Measurements from ENCODE around the gene NDUFA11.

NDUFA11 gene

GRCh38 chr19:5903056-5903623 is 450 bp downstream of the NDUFA11 start:
- no peak for FAIRE-seq
- no peak for DNase-seq (ENCODE audit: insufficient read length, low spot score)
- no peak for TF ChIP-seq CTCF (IDR thresholded peaks at IDR 0.05; ENCODE audit: insufficient read depth, missing control alignments)

GRCh38 chr19:5900976-5901375 is 2.6 kb downstream of the NDUFA11 start:
- no peak for TF ChIP-seq CTCF (IDR thresholded peaks at IDR 0.05; ENCODE audit: insufficient read depth, missing control alignments)
- FAIRE-seq = no peak
- DNase-seq (ENCODE audit: insufficient read length, low spot score) = no peak

GRCh38 chr19:5899728-5900526 is 3.7 kb downstream of the NDUFA11 start:
- FAIRE-seq (no peak), DNase-seq (ENCODE audit: insufficient read length, low spot score) (no peak)
- TF ChIP-seq CTCF (IDR thresholded peaks at IDR 0.05; ENCODE audit: insufficient read depth, missing control alignments) = no peak

- FAIRE-seq (no peak), DNase-seq (ENCODE audit: insufficient read length, low spot score) (no peak)
- no peak for TF ChIP-seq CTCF (IDR thresholded peaks at IDR 0.05; ENCODE audit: insufficient read depth, missing control alignments)
Measured at GRCh38 chr19:5897189-5897969, 6.2 kb downstream of the NDUFA11 start.

- DNase-seq (ENCODE audit: insufficient read length, low spot score) (no peak), FAIRE-seq (no peak)
- no peak for TF ChIP-seq CTCF (IDR thresholded peaks at IDR 0.05; ENCODE audit: insufficient read depth, missing control alignments)
Measured at GRCh38 chr19:5896365-5897076, 7.1 kb downstream of the NDUFA11 start.

GRCh38 chr19:5895890-5896289 is 7.7 kb downstream of the NDUFA11 start:
- DNase-seq (ENCODE audit: insufficient read length, low spot score) (no peak), FAIRE-seq (no peak)
- no peak for TF ChIP-seq CTCF (IDR thresholded peaks at IDR 0.05; ENCODE audit: insufficient read depth, missing control alignments)
